Esophagus squamous epithelium (tissue), 4 donors: ENCODE data around the gene JAZF1.

Source experiments
- POLR2A ChIP-seq, 4 donors: fragments of 450-650 bp; IDR thresholded peaks; one replicate each; pipeline ENCODE4 v1.6.1; 2017; ENCODE audit warnings: antibody characterized with exemption in 4 of 4, mild to moderate bottlenecking in 4 of 4, moderate library complexity in 3 of 4
- TF ChIP-seq, protein P1 (sequence below), 6 experiments: fragments of 450-650 bp in 4 of 6; fragments of 200-600 bp in 2 of 6; sonication (generic) in 2 of 6; IDR thresholded peaks; one replicate each; pipeline ENCODE4 v1.5.1; 2016 to 2019; ENCODE audit warnings: antibody characterized with exemption in 6 of 6, mild to moderate bottlenecking in 4 of 6, moderate library complexity in 4 of 6

GRCh38 chr7:27901028-27901760, 279.4 kb downstream of the JAZF1 start:
- TF ChIP-seq, protein P1, sequence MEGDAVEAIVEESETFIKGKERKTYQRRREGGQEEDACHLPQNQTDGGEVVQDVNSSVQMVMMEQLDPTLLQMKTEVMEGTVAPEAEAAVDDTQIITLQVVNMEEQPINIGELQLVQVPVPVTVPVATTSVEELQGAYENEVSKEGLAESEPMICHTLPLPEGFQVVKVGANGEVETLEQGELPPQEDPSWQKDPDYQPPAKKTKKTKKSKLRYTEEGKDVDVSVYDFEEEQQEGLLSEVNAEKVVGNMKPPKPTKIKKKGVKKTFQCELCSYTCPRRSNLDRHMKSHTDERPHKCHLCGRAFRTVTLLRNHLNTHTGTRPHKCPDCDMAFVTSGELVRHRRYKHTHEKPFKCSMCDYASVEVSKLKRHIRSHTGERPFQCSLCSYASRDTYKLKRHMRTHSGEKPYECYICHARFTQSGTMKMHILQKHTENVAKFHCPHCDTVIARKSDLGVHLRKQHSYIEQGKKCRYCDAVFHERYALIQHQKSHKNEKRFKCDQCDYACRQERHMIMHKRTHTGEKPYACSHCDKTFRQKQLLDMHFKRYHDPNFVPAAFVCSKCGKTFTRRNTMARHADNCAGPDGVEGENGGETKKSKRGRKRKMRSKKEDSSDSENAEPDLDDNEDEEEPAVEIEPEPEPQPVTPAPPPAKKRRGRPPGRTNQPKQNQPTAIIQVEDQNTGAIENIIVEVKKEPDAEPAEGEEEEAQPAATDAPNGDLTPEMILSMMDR (IDR thresholded peaks at IDR 0.05), result no peak
- no peak for TF ChIP-seq POLR2A (IDR thresholded peaks at IDR 0.05)
